ENCODE results near the gene OOSP3.

- TF ChIP-seq CTCF (IDR thresholded peaks at IDR 0.05 in 4 of 5, conservative IDR thresholded peaks at IDR 0.05 in 1 of 5) (no peak), POLR2A (IDR thresholded peaks at IDR 0.05) (no peak)
These were observed 798 bp upstream of the OOSP3 start for GRCh38 chr11:59877784-59878183.
